OCI-LY3 (cell line): ENCODE data around the gene ISG20L2.

Experiments
- H2AFZ ChIP-seq: fragments of 200-600, 300-600 bp; shearing (Covaris generic); 2 replicates; pipeline ENCODE4 v1.6.0; 2014; ENCODE audit warnings: antibody characterized with exemption, low read depth, low read length
- H3K27ac ChIP-seq: fragments of 200-600, 300-600 bp; sonication (generic); 2 replicates; pipeline ENCODE4 v1.5.1; 2014; ENCODE audit warnings: mild to moderate bottlenecking, low read length, moderate library complexity, mixed read lengths
- H3K27me3 ChIP-seq: fragments of 200-600, 300-600 bp; sonication (generic); 2 replicates; pipeline ENCODE4 v1.6.1; 2014; ENCODE audit warnings: low read depth, low read length, mixed read lengths
- H3K36me3 ChIP-seq: fragments of 200-600, 300-600 bp; sonication (generic); replicated peaks from 2 replicates; pipeline ENCODE3; 2014; ENCODE audit warnings: low read depth, low read length, mixed read lengths
- H3K4me1 ChIP-seq: fragments of 300-600, 200-600 bp; sonication (generic); 2 replicates; pipeline ENCODE4 v1.6.1; 2014; ENCODE audit warnings: low read length, mixed read lengths
- H3K4me2 ChIP-seq: fragments of 200-600, 300-600 bp; sonication (generic); 2 replicates; pipeline ENCODE4 v1.6.1; 2014; ENCODE audit warnings: low read length, mixed read lengths
- H3K4me3 ChIP-seq: fragments of 300-600, 200-600 bp; sonication (generic); 2 replicates; pipeline ENCODE4 v1.5.1; 2014; ENCODE audit warnings: antibody characterized with exemption, mild to moderate bottlenecking, low read length, moderate library complexity
- H3K79me2 ChIP-seq: fragments of 300-600, 200-600 bp; shearing (Covaris generic); 2 replicates; pipeline ENCODE4 v1.6.1; 2014; ENCODE audit warnings: mild to moderate bottlenecking, low read length, mixed read lengths
- H3K9ac ChIP-seq: fragments of 300-600, 200-600 bp; shearing (Covaris generic); 2 replicates; pipeline ENCODE4 v1.6.0; 2014; ENCODE audit warnings: mild to moderate bottlenecking, low read length, moderate library complexity
- H3K9me3 ChIP-seq: fragments of 200-600, 300-600 bp; shearing (Covaris generic); 2 replicates; pipeline ENCODE4 v1.6.1; 2014; ENCODE audit warnings: low read length, mixed read lengths; ENCODE audit not compliant: insufficient read depth
- H4K20me1 ChIP-seq: fragments of 200-600, 300-600 bp; sonication (generic); 2 replicates; pipeline ENCODE4 v1.6.1; 2016; ENCODE audit warnings: low read length, mixed read lengths; ENCODE audit not compliant: insufficient read depth
- EZH2phosphoT487 ChIP-seq: fragments of 200-600 bp; shearing (Covaris generic); IDR thresholded peaks from 2 replicates; pipeline ENCODE4 v1.6.1; 2018; ENCODE audit warnings: antibody characterized with exemption, mixed run types, low read depth
- TF ChIP-seq, protein P1 (sequence below): fragments of 200-600, 300-600 bp; sonication (generic); IDR thresholded peaks from 2 replicates; pipeline ENCODE4 v1.5.1; 2014; ENCODE audit warnings: antibody characterized with exemption, low read length, low read depth

ISG20L2 gene

GRCh38 chr1:156693848-156694689 is 34.5 kb downstream of the ISG20L2 start:
- peaks cover 47% of the 10 kb centered on the region for H3K27me3 ChIP-seq
- H3K4me1 ChIP-seq, result peaks cover 9% of the 10 kb centered on the region
- no peak overlapping the region for H3K4me3 ChIP-seq
- H3K79me2 ChIP-seq, result no peaks in the 10 kb centered on the region
- no peak overlapping the region for H3K27ac ChIP-seq
- no peak overlapping the region for H3K4me2 ChIP-seq
- H2AFZ ChIP-seq, result no peak overlapping the region
- H3K36me3 ChIP-seq, result no peaks in the 10 kb centered on the region
- no peak overlapping the region for H3K9ac ChIP-seq
- no peaks in the 10 kb centered on the region for H4K20me1 ChIP-seq
- H3K9me3 ChIP-seq, result no peaks in the 10 kb centered on the region
- TF ChIP-seq, protein P1, sequence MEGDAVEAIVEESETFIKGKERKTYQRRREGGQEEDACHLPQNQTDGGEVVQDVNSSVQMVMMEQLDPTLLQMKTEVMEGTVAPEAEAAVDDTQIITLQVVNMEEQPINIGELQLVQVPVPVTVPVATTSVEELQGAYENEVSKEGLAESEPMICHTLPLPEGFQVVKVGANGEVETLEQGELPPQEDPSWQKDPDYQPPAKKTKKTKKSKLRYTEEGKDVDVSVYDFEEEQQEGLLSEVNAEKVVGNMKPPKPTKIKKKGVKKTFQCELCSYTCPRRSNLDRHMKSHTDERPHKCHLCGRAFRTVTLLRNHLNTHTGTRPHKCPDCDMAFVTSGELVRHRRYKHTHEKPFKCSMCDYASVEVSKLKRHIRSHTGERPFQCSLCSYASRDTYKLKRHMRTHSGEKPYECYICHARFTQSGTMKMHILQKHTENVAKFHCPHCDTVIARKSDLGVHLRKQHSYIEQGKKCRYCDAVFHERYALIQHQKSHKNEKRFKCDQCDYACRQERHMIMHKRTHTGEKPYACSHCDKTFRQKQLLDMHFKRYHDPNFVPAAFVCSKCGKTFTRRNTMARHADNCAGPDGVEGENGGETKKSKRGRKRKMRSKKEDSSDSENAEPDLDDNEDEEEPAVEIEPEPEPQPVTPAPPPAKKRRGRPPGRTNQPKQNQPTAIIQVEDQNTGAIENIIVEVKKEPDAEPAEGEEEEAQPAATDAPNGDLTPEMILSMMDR, result no peak
- TF ChIP-seq EZH2phosphoT487, result no peak

DNA sequence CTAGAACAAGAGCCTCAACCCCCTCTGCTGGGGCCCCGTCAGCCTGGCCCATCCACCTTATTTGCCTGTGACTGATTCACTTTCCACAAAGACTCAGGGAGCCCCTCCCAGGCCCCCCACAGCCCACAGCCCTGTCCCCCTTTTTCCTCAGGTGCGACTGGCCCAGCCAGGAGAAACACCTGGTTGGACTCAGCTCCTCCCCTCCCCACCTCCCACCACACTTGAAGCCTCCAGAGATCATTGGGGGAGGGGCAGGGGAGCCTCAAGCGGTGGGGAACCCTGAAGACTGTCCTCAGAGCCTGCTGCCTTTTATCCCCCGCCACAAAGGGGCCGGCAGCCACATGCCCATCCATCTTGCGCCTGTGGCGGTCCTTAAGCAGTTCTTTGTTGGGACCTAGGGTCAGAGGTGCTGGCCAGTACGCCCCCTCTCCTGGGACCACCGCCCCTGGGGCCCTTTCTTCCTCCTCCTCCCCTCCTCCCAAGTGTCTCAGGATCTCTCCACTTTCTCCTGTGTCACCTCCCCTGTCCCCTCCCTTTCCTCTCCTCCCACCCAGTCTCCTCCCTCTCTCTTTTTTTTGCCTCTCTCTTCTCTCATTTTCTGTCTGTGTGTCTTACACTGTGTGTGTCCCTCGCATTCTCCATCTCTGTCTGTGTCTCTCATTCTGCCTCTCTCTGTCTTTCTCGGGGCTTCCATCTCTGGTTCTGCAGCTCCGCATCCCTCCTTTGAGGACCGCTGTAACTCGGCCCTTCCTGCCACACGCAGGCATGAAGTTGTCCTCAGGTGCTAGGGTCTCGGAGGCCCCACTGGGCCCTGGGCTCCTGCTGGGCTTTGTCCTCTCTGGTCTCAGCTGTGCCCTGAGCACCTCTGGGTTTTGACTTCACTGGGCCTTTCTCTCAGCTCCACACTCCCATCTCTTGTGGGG is 35.4 kb downstream of the ISG20L2 start:
- Histone ChIP-seq H2AFZ (no peak overlapping the region), H3K27me3 (peaks cover 51% of the 10 kb centered on the region), H3K4me1 (peaks cover 11% of the 10 kb centered on the region), H3K79me2 (no peaks in the 10 kb centered on the region), H3K4me3 (no peak overlapping the region), H3K9me3 (no peaks in the 10 kb centered on the region), H3K27ac (no peak overlapping the region), H3K36me3 (no peaks in the 10 kb centered on the region), H3K4me2 (no peak overlapping the region), H4K20me1 (no peaks in the 10 kb centered on the region), H3K9ac (no peak overlapping the region)
- TF ChIP-seq, protein P1, result no peak
- no peak for TF ChIP-seq EZH2phosphoT487

GRCh38 chr1:156692441-156692924 is 36.1 kb downstream of the ISG20L2 start:
- no peak overlapping the region for H2AFZ ChIP-seq
- H3K27ac ChIP-seq, result no peak overlapping the region
- peaks cover 51% of the 10 kb centered on the region for H3K27me3 ChIP-seq
- TF ChIP-seq EZH2phosphoT487, result no peak
- TF ChIP-seq, protein P1, result no peak
- H3K9ac ChIP-seq, result no peak overlapping the region
- peaks cover 11% of the 10 kb centered on the region for H3K4me1 ChIP-seq
- no peaks in the 10 kb centered on the region for H3K79me2 ChIP-seq
- H3K9me3 ChIP-seq, result no peaks in the 10 kb centered on the region
- H3K4me2 ChIP-seq, result no peak overlapping the region
- H3K4me3 ChIP-seq, result no peak overlapping the region
- H4K20me1 ChIP-seq, result no peaks in the 10 kb centered on the region
- H3K36me3 ChIP-seq, result no peaks in the 10 kb centered on the region
